ENCODE data around the gene SLC27A3. TPM values are rescaled to one million over a fixed set of nuclear protein-coding genes. Genes with fewer than 3 reads are reported as not detected.
A peak's percentile ranks its signal among the peaks of the same experiment; 100 is the strongest.

Gene SLC27A3
- total RNA-seq, 1 experiment from 2014 or later: 42.0 TPM

DNA sequence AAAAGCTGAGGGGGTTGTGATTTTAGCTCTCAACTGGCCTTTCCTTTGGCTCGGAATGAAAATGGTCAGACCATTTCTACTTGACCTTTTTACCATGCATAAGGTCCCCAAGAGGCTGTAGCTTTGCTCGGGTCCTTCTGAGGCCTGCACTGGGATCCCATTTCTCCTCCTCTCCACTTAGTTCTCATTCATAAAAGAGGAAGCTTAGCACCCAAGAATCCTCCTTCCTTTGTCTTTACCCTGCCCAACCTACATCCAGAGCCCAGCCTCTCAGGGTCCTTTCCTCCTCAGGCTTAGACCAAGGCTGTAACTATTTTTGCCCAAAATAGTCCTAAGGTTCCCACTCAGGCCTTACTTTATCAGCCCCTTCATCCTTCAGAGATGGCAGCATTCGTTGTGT, 6.0 kb upstream of the SLC27A3 start:
- Histone ChIP-seq H3K4me2 (ENCODE audit: insufficient read depth, insufficient read length, low read length) (no peak overlapping the region), H4K91ac (ENCODE audit: insufficient read length, low read depth, low read length) (no peak overlapping the region), H2BK5ac (ENCODE audit: insufficient read length, low read length) (no peak overlapping the region), H2AK5ac (ENCODE audit: insufficient read length, low read length) (no peak overlapping the region), H3K23ac (ENCODE audit: insufficient read length, low read depth, low read length) (no peak overlapping the region), H2BK12ac (ENCODE audit: insufficient read length, low read depth, low read length) (no peak overlapping the region), H3K4ac (ENCODE audit: low read depth, low read length) (no peak overlapping the region), H3K9me3 (ENCODE audit: control insufficient read depth, low read depth, low read length) (no peaks in the 10 kb centered on the region), H4K5ac (ENCODE audit: insufficient read length, low read depth, low read length) (no peak overlapping the region), H3K27me3 (ENCODE audit: insufficient read depth, low read length) (no peaks in the 10 kb centered on the region), H2BK20ac (ENCODE audit: low read depth, low read length, poor library complexity, severe bottlenecking) (no peak overlapping the region), H3K79me1 (ENCODE audit: insufficient read depth, low read depth, low read length, poor library complexity, severe bottlenecking) (no peaks in the 10 kb centered on the region), H3K27ac (ENCODE audit: insufficient read length, low read depth, low read length) (no peak overlapping the region), H3T11ph (ENCODE audit: low read length) (no peak overlapping the region), H4K20me1 (ENCODE audit: control insufficient read depth, insufficient read depth, insufficient read length) (no peaks in the 10 kb centered on the region), H3K9ac (ENCODE audit: extremely low read depth, insufficient read length, low read length) (no peak overlapping the region), H3K14ac (ENCODE audit: insufficient read depth, low read length) (no peak overlapping the region), H3K56ac (ENCODE audit: insufficient read length, low read depth, low read length) (no peak overlapping the region), H3K18ac (ENCODE audit: insufficient read length, low read depth, low read length) (no peak overlapping the region), H3K79me2 (ENCODE audit: insufficient read depth, low read length) (no peaks in the 10 kb centered on the region), H2AFZ (ENCODE audit: low read length) (no peak overlapping the region), H3K4me1 (ENCODE audit: insufficient read depth, low read length) (0 out of 2 replicates have a peak, but pooled peaks cover 2% of the 10 kb centered on the region), H2BK120ac (ENCODE audit: low read depth, low read length, poor library complexity, severe bottlenecking) (no peak overlapping the region), H4K8ac (replicated peaks; ENCODE audit: insufficient read length, low read depth, low read length) (no peak overlapping the region), H3K23me2 (ENCODE audit: insufficient read length, low read depth, low read length, poor library complexity, severe bottlenecking) (no peaks in the 10 kb centered on the region), H2BK15ac (ENCODE audit: low read depth, low read length) (no peak overlapping the region)
- H3K27ac Mint-ChIP-seq: peak overlapping the region in 2 of 3 experiments; percentile 7 to 31; a peak in 3 of 7 replicates
- no peak overlapping the region; a peak in 1 of 5 replicates for H3K4me3 Mint-ChIP-seq
- H3K4me1 Mint-ChIP-seq: peaks cover 11 to 25% of the 10 kb centered on the region in 2 experiments
- DNase-seq: no peak
- H3K36me3 Mint-ChIP-seq (ENCODE audit: insufficient read depth in 1 of 3, low read depth in 3 of 3): peaks cover 49 to 90% (median 79%) of the 10 kb centered on the region in 3 experiments; a peak in 6 of 7 replicates
- no peaks in the 10 kb centered on the region for H3K9me3 Mint-ChIP-seq
- TF ChIP-seq, protein P1, sequence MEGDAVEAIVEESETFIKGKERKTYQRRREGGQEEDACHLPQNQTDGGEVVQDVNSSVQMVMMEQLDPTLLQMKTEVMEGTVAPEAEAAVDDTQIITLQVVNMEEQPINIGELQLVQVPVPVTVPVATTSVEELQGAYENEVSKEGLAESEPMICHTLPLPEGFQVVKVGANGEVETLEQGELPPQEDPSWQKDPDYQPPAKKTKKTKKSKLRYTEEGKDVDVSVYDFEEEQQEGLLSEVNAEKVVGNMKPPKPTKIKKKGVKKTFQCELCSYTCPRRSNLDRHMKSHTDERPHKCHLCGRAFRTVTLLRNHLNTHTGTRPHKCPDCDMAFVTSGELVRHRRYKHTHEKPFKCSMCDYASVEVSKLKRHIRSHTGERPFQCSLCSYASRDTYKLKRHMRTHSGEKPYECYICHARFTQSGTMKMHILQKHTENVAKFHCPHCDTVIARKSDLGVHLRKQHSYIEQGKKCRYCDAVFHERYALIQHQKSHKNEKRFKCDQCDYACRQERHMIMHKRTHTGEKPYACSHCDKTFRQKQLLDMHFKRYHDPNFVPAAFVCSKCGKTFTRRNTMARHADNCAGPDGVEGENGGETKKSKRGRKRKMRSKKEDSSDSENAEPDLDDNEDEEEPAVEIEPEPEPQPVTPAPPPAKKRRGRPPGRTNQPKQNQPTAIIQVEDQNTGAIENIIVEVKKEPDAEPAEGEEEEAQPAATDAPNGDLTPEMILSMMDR (conservative IDR thresholded peaks at IDR 0.05): no peak
- no CpG with 5 or more reads among the region's 3 CpGs for WGBS (ENCODE audit: extremely low coverage, insufficient read length, low lambda C conversion rate)
- no peaks in the 10 kb centered on the region for H3K27me3 Mint-ChIP-seq (ENCODE audit: low read depth)
